Fibroblast of pulmonary artery (primary cell): ENCODE measurements around the gene ERI3.

ENCODE experiments used
- DNase-seq: peaks from one replicate; pipeline ENCODE4 v3.0.0-alpha.2; 2010; ENCODE audit warnings: low read depth
- H3K4me3 ChIP-seq: replicated peaks from 2 replicates; pipeline ENCODE4 v1.5.1; 2011; ENCODE audit warnings: low read depth, mild to moderate bottlenecking, control low read depth, low read length, moderate library complexity
- CTCF ChIP-seq: IDR thresholded peaks from 2 replicates; pipeline ENCODE4 v1.5.1; 2011; ENCODE audit warnings: mild to moderate bottlenecking, control low read depth, low read length, inconsistent platforms; ENCODE audit errors: missing control alignments

The ERI3 gene

GRCh38 chr1:44262816-44263567 lies 92.1 kb downstream of the ERI3 start:
- TF ChIP-seq CTCF, result no peak
- no peak for DNase-seq
- no peak overlapping the region for H3K4me3 ChIP-seq

GRCh38 chr1:44262414-44262813 lies 92.6 kb downstream of the ERI3 start:
- H3K4me3 ChIP-seq, result no peak overlapping the region
- no peak for TF ChIP-seq CTCF
- DNase-seq, result no peak

DNA sequence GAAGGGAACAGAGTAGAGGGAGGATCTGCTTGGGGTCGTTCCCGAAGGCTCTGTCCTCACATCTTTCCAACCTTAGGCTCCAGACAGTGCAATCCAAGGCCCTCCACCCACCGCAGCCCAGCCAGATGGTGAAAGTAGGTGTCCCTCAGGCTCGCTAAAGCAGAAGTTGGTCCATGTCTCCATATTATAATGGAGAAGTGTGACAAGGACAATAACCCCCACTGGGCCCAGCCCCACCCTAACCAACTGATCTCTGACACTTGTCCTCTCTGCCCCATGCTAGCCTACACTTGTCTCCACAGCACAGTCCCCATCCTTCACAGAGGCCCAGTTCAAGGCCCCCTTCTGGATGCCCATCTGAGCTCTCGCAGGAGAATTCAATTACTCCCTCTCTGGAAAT lies 93.1 kb downstream of the ERI3 start:
- H3K4me3 ChIP-seq, result no peak overlapping the region
- DNase-seq, result no peak
- TF ChIP-seq CTCF, result no peak

DNA sequence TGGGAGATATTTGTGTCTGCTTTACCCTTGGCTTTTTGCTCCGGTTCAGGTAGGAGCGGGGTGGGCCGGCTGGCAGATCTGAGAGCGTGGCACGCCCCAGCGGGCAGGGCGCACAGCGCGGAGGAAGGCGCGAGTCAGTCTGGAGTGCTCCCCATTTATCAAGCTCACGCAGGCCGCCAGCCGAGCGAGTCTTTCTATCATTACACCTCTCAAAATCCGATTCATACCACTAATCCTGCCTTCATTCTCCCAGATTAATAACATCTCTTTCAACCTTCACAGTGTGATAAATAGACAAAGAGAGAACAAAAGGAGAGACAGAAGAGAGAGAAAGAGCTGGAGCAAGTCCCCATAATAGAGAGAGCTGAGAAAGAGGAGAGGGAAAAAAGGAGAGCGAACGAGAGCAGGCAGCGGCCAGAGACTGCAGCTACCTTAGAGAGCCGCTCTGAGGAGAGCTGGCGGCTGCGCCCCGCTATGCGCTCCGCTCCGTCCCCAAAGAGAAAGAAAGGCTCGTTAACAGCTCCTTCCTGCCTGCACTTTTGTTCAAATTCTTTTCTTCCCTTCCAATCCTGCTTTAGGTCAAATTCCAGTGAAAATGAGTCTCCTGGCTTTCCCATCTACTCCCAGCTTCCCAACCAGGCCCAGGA lies 93.8 kb downstream of the ERI3 start:
- DNase-seq, result no peak
- no peak overlapping the region for H3K4me3 ChIP-seq
- TF ChIP-seq CTCF, result no peak

- no peak for TF ChIP-seq CTCF
- DNase-seq, result no peak
- H3K4me3 ChIP-seq, result no peak overlapping the region
Measured at GRCh38 chr1:44260792-44261170, 94.3 kb downstream of the ERI3 start.

DNA sequence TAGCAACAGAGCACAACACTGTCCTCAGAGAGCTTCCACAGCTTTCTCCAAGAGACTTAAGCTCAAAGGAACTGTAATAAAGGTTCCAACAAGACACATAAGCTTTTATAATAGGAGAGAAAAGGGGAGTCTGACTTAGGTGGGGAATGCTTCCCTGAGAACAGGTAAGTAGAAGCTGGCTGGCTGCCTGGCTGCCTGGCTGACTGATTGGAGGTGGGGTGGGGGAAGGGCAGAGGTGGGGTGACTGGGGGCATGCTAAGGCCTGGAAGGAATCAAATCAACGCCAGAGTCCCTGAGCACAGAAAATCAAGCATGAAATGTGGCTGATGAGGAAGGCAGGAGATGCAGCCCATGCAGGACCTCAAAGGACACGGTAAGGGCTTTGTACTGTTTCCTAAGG lies 96.0 kb downstream of the ERI3 start:
- DNase-seq, result no peak
- no peak for TF ChIP-seq CTCF
- no peak overlapping the region for H3K4me3 ChIP-seq
